Lower lobe of right lung (tissue), 2 donors: ENCODE measurements around the gene C5. TPM values are rescaled to one million over a fixed set of nuclear protein-coding genes. Genes with fewer than 3 reads are reported as not detected.
A peak's percentile ranks its signal among the peaks of the same experiment; 100 is the strongest.

Experiments
- ATAC-seq, 2 donors: fragments of 200-7000 bp; cut with Tn5 transposase; one replicate each; pipeline ENCODE4 v1.9.1; 2020 to 2022; ENCODE audit warnings: mild to moderate bottlenecking in 2 of 2, moderate library complexity in 2 of 2
- DNase-seq: peaks from one replicate; pipeline ENCODE4 v3.0.0-alpha.2; 2020
- H3K27ac ChIP-seq: fragments of 200-600 bp; one replicate; pipeline ENCODE4 v1.8.0; 2022
- H3K27me3 ChIP-seq: fragments of 200-600 bp; one replicate; pipeline ENCODE4 v1.8.0; 2022; ENCODE audit warnings: low read depth
- H3K36me3 ChIP-seq: fragments of 200-600 bp; one replicate; pipeline ENCODE4 v1.8.0; 2022; ENCODE audit warnings: mild to moderate bottlenecking
- H3K4me1 ChIP-seq: fragments of 200-600 bp; one replicate; pipeline ENCODE4 v1.8.0; 2022
- H3K4me3 ChIP-seq: fragments of 200-600 bp; one replicate; pipeline ENCODE4 v1.8.0; 2022; ENCODE audit warnings: mild to moderate bottlenecking
- H3K9me3 ChIP-seq: fragments of 200-600 bp; one replicate; pipeline ENCODE4 v1.8.0; 2022
- CTCF ChIP-seq: fragments of 200-600 bp; IDR thresholded peaks from one replicate; pipeline ENCODE4 v1.8.0; 2022; ENCODE audit warnings: antibody characterized with exemption, mild to moderate bottlenecking
- intact Hi-C: fragments of 100-400 bp; cut with DNase I; formaldehyde crosslinking; loops from one replicate; pipeline ENCODE4 v1.11.0; 2022
- total RNA-seq: library from RNA; stranded (reverse); fragmentation: NEBNext Ultra II Directional; extraction: Animal tissue kit (Norgen Biotek cat#: 25700); gene quantifications from one replicate; pipeline ENCODE4 v1.2.1, GENCODE V29; 2021
- donor health status: DM: no; HTN: yes; CAD: no; lungs with severe emphysema.

The C5 gene
- total RNA-seq, 1 donor from 2014 or later, result 22.1 TPM

GRCh38 chr9:120929229-120929791 lies 120.8 kb downstream of the C5 start:
- H3K27me3 ChIP-seq, result no peaks in the 10 kb centered on the region
- H3K36me3 ChIP-seq, result no peaks in the 10 kb centered on the region
- intact Hi-C loops, result no loop called here
- no peaks in the 10 kb centered on the region for H3K9me3 ChIP-seq
- peaks cover 50% of the 10 kb centered on the region for H3K4me1 ChIP-seq
- peak overlapping the region; percentile 84 for H3K4me3 ChIP-seq
- H3K27ac ChIP-seq, result peak overlapping the region; percentile 95
- no peak for ATAC-seq
- TF ChIP-seq CTCF, result no peak
- DNase-seq, result no peak

DNA sequence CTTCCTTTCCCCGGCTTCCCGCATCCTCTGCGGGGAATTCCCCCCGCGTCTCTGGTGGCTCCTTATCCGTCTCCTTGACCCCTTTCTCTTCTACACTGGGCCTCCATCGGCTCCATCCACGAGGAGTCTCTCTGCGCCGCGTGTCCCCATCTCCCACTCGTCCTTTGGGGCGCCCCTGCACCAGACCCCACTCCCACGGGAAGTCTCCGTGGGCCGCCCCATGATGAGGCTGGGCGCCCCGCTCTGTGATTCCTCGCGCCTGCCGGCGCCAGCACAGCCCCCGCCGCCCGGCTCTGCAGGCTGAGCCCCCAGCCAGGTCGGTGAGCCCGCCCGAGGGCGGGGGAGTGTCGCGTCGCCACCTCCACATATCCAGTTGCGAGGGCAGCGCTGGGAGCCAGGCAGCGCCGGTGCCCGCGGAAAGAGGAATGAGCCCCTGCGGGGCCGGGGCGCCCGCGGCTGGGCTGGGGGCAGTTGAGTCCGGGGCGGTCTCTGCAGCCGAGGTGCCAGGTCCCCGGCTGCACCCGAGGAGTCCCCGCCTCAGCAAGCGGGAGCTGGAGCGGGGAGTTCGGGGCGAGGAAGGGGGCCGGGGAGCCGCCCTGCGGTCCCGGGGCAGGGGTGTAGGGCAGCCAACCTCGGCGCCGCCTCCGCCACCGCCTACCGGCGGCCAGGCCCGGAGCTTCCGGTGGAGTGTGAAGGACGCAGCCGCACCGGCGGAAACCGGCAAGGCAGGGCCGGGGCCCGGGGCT lies 121.4 kb downstream of the C5 start:
- intact Hi-C loops, result no loop called here
- ATAC-seq (peak; percentile 93 to 94), DNase-seq (peak; percentile 87)
- H3K36me3 ChIP-seq, result no peaks in the 10 kb centered on the region
- TF ChIP-seq CTCF, result peak; percentile 36
- no peaks in the 10 kb centered on the region for H3K27me3 ChIP-seq
- peak overlapping the region; percentile 95 for H3K27ac ChIP-seq
- H3K9me3 ChIP-seq, result no peaks in the 10 kb centered on the region
- H3K4me3 ChIP-seq, result peak overlapping the region; percentile 84
- H3K4me1 ChIP-seq, result peaks cover 44% of the 10 kb centered on the region

GRCh38 chr9:120928015-120928482 lies 122.0 kb downstream of the C5 start:
- Histone ChIP-seq H3K27me3 (no peaks in the 10 kb centered on the region), H3K36me3 (no peaks in the 10 kb centered on the region), H3K4me1 (peaks cover 38% of the 10 kb centered on the region), H3K27ac (peak overlapping the region; percentile 95), H3K9me3 (no peaks in the 10 kb centered on the region), H3K4me3 (peak overlapping the region; percentile 84)
- intact Hi-C loops, result no loop called here
- ATAC-seq (peak; percentile 65 to 83), DNase-seq (no peak)
- TF ChIP-seq CTCF, result no peak

DNA sequence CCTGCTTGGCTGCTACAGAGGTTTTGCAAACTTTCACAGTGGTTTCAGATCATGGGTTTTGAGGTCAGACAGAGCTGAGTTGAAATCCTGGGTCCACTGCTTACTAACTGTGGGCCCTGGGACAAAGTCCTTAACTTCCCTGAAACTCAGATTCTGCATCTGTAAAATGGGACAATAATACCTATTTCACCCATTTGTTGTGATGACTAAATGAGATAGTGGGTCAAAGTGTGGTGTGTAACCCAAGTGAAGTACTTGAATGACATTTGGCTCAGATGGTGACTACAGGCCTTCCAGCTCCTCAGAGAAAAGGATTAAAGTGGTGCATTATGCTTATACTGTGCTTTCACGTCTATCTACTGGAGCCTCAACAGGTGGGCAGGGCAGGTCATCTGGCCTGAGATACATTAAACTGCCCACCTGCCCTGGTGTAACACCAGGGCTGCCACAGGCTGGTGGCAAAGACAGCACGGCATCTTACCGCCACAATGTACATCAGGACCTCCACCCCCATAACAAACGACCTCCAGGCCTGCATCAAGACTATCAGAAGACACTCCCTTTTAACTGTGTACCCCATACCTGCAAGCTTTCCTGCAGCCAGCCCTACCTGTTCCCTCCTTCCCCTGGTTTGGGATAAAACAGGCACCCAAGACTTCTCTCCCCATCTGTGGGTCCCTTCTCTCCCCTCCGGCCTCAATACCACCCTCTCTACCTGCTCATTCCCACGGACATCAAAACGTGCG lies 122.6 kb downstream of the C5 start:
- Histone ChIP-seq H3K27me3 (no peaks in the 10 kb centered on the region), H3K27ac (peak overlapping the region; percentile 95), H3K4me1 (peaks cover 38% of the 10 kb centered on the region), H3K36me3 (no peaks in the 10 kb centered on the region), H3K4me3 (peak overlapping the region; percentile 84), H3K9me3 (no peaks in the 10 kb centered on the region)
- ATAC-seq (no peak), DNase-seq (no peak)
- intact Hi-C loops, result no loop called here
- no peak for TF ChIP-seq CTCF

DNA sequence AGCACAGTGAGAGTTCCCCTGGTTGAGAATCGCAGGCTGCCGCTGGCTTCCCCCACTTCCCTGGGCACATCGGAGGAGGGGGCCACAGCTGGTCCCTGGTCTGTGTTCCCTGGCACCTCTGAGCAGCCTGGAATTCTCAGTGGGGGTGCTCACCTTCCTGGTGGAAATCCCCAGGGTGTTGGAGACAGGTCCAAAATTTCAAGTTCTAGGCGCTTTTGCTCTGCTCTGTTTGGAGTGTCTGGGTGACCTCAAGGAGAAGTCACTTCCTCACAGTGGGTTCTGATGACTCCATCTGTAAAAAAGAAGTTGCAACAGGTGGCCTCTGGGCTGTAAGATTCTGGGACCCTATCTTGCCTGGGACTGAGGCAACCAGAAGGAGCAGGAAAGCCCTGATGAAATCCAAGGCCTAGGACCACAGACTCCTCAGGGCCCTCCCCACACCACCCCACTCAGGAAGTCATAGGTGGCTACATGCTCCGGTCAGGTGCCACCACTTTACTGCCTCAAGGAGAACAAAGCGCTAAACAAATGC lies 123.6 kb downstream of the C5 start, which contains the start of gene TRAF1:
Gene TRAF1 (minus strand): TSS at position 400 of the 532 bp plus-strand sequence. CDS start 721 bp downstream, outside the sequence.
- intact Hi-C loops, result no loop called here
- Histone ChIP-seq H3K27ac (peak within 1 kb of the TSS; percentile 95), H3K4me3 (peak within 1 kb of the TSS; percentile 84), H3K4me1 (peaks cover 29% of the 10 kb centered on the region), H3K9me3 (no peaks in the 10 kb centered on the region), H3K27me3 (no peaks in the 10 kb centered on the region), H3K36me3 (no peaks in the 10 kb centered on the region)
- DNase-seq (no peak), ATAC-seq (no peak)
- no peak for TF ChIP-seq CTCF
